Measurements from ENCODE around the gene TEC.

The TEC gene

GRCh38 chr4:48157271-48157670 is 112.4 kb downstream of the TEC start:
- TF ChIP-seq CTCF (IDR thresholded peaks at IDR 0.05; ENCODE audit: extremely low read depth, missing control alignments) = no peak
- no peak for DNase-seq (ENCODE audit: low spot score)

GRCh38 chr4:48156423-48156822 is 113.2 kb downstream of the TEC start:
- TF ChIP-seq CTCF (IDR thresholded peaks at IDR 0.05; ENCODE audit: extremely low read depth, missing control alignments) = no peak

GRCh38 chr4:48153791-48154550 is 115.7 kb downstream of the TEC start:
- no peak for TF ChIP-seq CTCF (IDR thresholded peaks at IDR 0.05; ENCODE audit: extremely low read depth, missing control alignments)
- no peak for DNase-seq (ENCODE audit: low spot score)

More at GRCh38 chr4:48156423-48156822, 113.2 kb downstream of the TEC start:
- DNase-seq (ENCODE audit: low spot score) = no peak

GRCh38 chr4:48152259-48152658 is 117.4 kb downstream of the TEC start:
- no peak for TF ChIP-seq CTCF (IDR thresholded peaks at IDR 0.05; ENCODE audit: extremely low read depth, missing control alignments)
- no peak for DNase-seq (ENCODE audit: low spot score)

- TF ChIP-seq CTCF (IDR thresholded peaks at IDR 0.05; ENCODE audit: extremely low read depth, missing control alignments) = no peak
- DNase-seq (ENCODE audit: low spot score) = no peak
Measured at GRCh38 chr4:48149827-48150370, 119.7 kb downstream of the TEC start.

GRCh38 chr4:48147621-48148020 is 122.0 kb downstream of the TEC start:
- no peak for DNase-seq (ENCODE audit: low spot score)
- no peak for TF ChIP-seq CTCF (IDR thresholded peaks at IDR 0.05; ENCODE audit: extremely low read depth, missing control alignments)

- DNase-seq (ENCODE audit: low spot score) = peak; percentile 25
- no peak for TF ChIP-seq CTCF (IDR thresholded peaks at IDR 0.05; ENCODE audit: extremely low read depth, missing control alignments)
Measured at GRCh38 chr4:48141048-48141447, 128.6 kb downstream of the TEC start.

Data from GM20000 (cell line).